DMS79 treated with DMSO at 0.1 percent for 48 hours (cell line): Measurements from ENCODE around the gene TYW1.
"Not testable (repeated sequence)": the region's sequence is repeated elsewhere in the genome, so short reads cannot be mapped to it uniquely, and the experiment has no call there.

Experiments used
- DNase-seq: peaks from one replicate; lab custom pipeline; 2025; lab: John Stamatoyannopoulos, UW

The TYW1 gene

GRCh38 chr7:67046819-67047218, 50.2 kb downstream of the TYW1 start:
- DNase-seq: not testable (repeated sequence)

GRCh38 chr7:67049908-67050307, 53.3 kb downstream of the TYW1 start:
- not testable (repeated sequence) for DNase-seq

GRCh38 chr7:67052161-67052560, 55.5 kb downstream of the TYW1 start:
- DNase-seq: not testable (repeated sequence)

- no peak for DNase-seq
Measured at GRCh38 chr7:67056683-67057082, 60.0 kb downstream of the TYW1 start.

- not testable (repeated sequence) for DNase-seq
Measured at GRCh38 chr7:67061321-67061720, 64.7 kb downstream of the TYW1 start.

GRCh38 chr7:67062802-67063201, 66.2 kb downstream of the TYW1 start:
- DNase-seq: not testable (repeated sequence)

GRCh38 chr7:67066950-67067622, 70.5 kb downstream of the TYW1 start:
- DNase-seq: not testable (repeated sequence)

- DNase-seq: not testable (repeated sequence)
Measured at GRCh38 chr7:67076120-67076519, 79.5 kb downstream of the TYW1 start.

- DNase-seq: not testable (repeated sequence)
Measured at GRCh38 chr7:67082880-67083279, 86.2 kb downstream of the TYW1 start.

GRCh38 chr7:67089261-67089660, 92.6 kb downstream of the TYW1 start:
- DNase-seq: not testable (repeated sequence)

- DNase-seq: not testable (repeated sequence)
Measured at GRCh38 chr7:67091053-67091452, 94.4 kb downstream of the TYW1 start.

GRCh38 chr7:67098031-67098430, 101.4 kb downstream of the TYW1 start:
- not testable (repeated sequence) for DNase-seq

GRCh38 chr7:67099406-67099805, 102.8 kb downstream of the TYW1 start:
- not testable (repeated sequence) for DNase-seq

GRCh38 chr7:67100038-67100437, 103.4 kb downstream of the TYW1 start:
- not testable (repeated sequence) for DNase-seq

- DNase-seq: no peak
Measured at GRCh38 chr7:67100956-67101361, 104.3 kb downstream of the TYW1 start.

GRCh38 chr7:67104937-67105336, 108.3 kb downstream of the TYW1 start:
- not testable (repeated sequence) for DNase-seq

GRCh38 chr7:67105377-67105776, 108.7 kb downstream of the TYW1 start:
- no peak for DNase-seq

GRCh38 chr7:67106255-67106654, 109.6 kb downstream of the TYW1 start:
- not testable (repeated sequence) for DNase-seq

- DNase-seq: not testable (repeated sequence)
Measured at GRCh38 chr7:67111342-67111741, 114.7 kb downstream of the TYW1 start.

- DNase-seq: not testable (repeated sequence)
Measured at GRCh38 chr7:67114483-67115246, 118.0 kb downstream of the TYW1 start.

- DNase-seq: not testable (repeated sequence)
Measured at GRCh38 chr7:67120491-67120890, 123.9 kb downstream of the TYW1 start.

GRCh38 chr7:67128257-67128656, 131.6 kb downstream of the TYW1 start:
- not testable (repeated sequence) for DNase-seq

- peak; percentile 64 for DNase-seq
Measured at GRCh38 chr7:67130766-67131165, 134.1 kb downstream of the TYW1 start.
